Left renal cortex interstitium (tissue), 4 donors: Measurements from ENCODE around the gene INSL3. TPM values are rescaled to one million over a fixed set of nuclear protein-coding genes. Genes with fewer than 3 reads are reported as not detected.

Experiments
- DNase-seq, 4 donors: peaks; one replicate each; pipeline ENCODE4 v3.0.0-alpha.2; 2013; ENCODE audit warnings: low read depth in 4 of 4, low spot score in 2 of 4, missing footprints in 1 of 4
- polyA plus RNA-seq, 4 donors: library from polyadenylated mRNA; unstranded; fragments of 120-200 nt; gene quantifications; one replicate each; pipeline ENCODE4 v1.2.1, GENCODE V29; 2013; ENCODE audit not compliant: insufficient read length in 4 of 4

INSL3 gene, protein sequence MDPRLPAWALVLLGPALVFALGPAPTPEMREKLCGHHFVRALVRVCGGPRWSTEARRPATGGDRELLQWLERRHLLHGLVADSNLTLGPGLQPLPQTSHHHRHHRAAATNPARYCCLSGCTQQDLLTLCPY
- under 1 TPM; 0.19 to 0.55 (median 0.38) TPM for polyA plus RNA-seq

DNA sequence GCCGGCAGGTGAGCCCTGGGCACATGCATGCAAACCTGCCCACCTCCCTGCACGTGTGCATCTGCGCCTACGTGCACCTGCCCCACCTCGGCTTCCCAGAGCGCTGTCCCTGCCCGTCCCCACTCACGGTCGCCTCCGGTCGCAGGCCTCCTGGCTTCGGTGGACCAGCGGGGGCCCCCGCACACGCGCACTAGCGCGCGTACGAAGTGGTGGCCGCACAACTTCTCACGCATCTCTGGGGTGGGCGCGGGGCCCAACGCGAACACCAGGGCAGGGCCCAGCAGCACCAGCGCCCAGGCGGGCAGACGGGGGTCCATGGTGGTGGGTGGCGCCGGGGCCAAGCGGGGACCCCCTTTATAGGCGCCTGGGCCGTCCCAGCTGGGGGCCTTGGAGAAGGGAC lies at the start of gene INSL3:
Gene INSL3 (minus strand): TSS at position 330 of the 400 bp plus-strand sequence. CDS start 13 bp downstream, at position 317.
- no peak for DNase-seq

DNA sequence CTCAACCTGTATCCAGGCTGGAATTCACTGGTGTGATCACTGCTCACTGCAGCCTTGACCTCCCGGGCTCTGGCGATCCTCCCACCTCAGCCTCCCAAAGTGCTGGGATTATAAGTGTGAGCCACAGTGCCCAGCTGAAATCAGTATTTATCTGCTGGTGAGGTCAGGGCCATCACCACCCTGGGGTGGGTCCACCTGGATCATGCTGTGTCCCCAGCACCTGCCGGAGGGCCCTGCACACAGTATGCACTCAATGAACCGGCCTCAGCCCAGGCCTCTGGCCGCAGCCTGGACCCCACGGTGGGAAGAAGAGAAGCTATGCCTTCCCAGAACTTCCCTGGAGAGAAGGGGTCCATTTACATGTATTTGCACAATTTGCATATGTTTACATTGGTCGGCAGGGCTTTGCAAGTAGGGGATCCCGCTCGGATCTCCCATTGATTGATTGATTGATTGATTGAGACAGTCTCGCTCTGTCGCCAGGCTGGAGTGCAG lies 47.8 kb upstream of the INSL3 start:
- no peak for DNase-seq

- DNase-seq = no peak
Observed at GRCh38 chr19:17868669-17869068, 47.4 kb upstream of the INSL3 start.

DNA sequence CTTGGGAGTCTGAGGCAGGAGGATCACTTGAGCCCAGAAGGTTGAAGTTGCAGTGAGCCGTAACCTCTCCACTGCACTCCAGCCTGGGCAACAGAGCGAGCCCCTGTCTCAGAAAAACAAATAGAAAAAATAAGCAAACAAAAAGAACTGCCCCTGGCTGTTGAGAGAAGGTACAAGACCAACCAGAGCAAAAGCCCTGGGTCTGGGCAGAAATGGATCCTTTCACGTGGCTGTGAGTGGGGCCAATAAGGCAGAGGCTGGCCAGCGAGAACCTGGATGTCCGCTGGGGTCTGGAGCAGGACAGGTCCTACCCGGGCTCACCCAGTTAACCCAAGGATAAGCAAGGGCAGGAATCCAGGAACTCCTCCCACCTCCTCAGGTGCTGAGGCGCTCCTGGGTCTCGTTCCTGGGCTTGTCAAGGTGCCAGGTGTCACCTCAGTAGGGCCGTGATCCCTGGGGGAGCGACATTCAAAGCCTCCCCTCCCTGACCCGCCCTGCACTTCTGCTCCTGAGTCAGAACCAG lies 45.7 kb upstream of the INSL3 start:
- no peak for DNase-seq

DNA sequence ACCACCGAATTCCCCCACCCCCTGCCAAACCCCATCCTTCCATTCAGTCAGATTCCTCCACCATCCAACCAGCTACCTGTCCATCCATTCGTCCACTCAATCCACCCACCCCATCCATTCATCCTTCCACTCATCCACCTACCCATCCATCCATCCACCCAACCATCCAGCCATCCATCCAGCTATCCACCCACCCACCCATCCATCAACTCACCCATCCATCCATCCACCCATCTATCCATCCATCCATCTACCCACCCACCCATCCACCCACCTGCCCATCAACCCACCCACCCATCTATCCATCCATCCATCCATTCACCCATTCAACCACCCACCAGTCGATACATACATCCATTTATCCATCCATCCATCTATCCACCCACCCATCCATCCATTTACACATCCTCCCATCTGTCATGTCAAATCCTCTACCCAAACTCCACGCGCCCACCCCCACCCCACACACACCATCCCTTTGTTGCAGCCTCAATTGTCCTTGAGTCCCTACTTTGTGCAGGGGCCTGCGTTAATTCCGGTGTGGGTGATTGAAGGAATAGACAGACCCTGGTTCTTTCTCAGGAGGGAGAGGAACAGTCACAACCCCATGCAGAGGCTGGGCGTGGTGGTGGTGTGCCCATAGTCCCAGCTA lies 45.1 kb upstream of the INSL3 start:
- DNase-seq = no peak

DNA sequence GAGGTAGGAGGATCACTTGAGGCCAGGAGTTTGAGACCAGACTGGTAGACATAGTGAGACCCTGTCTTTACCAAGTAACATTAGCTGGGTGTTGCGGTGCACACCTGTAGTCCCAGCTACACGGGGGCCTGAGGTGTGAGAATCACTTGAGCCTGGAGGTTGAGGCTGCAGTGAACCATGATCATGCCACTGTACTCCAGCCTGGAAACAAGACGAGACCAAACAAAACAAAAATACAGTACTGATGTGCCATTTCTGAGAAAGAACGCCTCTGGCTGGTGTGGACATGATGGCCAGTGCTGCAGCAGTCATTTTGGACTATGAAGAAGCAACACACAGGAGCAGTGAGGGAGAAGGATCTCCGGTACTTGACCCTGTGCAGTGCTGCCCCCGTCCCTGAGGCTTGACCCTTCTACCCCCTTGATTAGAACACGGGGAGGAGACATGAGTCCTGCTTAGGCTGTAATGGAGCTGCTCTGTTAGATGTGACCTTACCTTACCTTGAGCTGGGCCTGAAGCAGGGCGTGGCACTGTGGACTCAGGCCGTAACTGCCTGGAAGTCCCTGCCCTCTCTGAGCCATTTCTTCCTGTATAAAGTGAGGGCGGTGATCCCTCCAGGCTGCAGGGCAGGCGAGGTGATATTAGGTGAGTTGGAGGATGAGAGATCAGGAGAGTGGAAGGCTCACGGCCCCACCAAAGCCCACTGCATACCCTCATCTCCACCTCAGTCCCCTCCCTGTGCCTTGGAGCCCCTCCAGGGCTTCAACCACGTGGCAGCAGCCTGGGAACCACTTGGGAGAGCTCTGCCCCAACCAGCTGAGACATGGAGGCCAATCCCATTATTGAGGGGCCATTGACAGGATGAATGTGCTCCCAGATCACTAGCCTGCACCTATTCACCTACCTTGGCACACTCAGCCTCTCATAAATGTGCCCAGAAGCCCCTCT lies 44.3 kb upstream of the INSL3 start:
- no peak for DNase-seq

GRCh38 chr19:17863520-17864182 lies 42.3 kb upstream of the INSL3 start:
- DNase-seq = no peak

DNA sequence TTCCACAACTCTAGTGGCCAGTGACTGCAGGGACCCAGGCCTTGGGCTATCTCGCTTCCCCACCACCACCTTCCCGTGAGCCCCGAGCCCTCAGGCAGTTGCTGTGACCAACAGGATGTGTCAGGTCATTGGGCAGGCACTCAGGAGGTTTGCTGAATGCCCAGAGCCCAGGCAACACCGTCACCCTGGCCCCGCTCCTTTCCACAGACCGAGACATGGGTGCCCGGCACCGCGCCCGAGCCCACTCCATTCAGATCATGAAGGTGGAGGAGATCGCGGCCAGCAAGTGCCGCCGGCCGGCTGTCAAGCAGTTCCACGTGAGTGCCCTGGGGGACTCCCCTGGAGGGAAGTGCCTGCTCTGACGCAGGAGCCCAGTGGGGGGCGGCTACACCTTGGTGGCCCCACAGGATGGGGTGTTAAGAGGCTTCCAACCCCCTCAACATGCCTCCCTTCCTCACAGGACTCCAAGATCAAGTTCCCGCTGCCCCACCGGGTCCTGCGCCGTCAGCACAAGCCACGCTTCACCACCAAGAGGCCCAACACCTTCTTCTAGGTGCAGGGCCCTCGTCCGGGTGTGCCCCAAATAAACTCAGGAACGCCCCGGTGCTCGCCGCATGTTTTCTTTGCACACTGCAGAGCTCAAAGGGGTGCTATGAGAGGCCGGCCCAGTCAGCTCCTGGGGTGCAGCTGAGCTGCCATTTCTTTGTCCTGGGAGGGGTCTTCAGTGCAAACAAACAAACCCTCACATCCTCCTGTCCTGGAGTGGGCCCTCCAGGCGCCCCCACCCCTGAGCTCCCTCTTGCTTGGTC lies 41.6 kb upstream of the INSL3 start:
- DNase-seq = no peak

DNA sequence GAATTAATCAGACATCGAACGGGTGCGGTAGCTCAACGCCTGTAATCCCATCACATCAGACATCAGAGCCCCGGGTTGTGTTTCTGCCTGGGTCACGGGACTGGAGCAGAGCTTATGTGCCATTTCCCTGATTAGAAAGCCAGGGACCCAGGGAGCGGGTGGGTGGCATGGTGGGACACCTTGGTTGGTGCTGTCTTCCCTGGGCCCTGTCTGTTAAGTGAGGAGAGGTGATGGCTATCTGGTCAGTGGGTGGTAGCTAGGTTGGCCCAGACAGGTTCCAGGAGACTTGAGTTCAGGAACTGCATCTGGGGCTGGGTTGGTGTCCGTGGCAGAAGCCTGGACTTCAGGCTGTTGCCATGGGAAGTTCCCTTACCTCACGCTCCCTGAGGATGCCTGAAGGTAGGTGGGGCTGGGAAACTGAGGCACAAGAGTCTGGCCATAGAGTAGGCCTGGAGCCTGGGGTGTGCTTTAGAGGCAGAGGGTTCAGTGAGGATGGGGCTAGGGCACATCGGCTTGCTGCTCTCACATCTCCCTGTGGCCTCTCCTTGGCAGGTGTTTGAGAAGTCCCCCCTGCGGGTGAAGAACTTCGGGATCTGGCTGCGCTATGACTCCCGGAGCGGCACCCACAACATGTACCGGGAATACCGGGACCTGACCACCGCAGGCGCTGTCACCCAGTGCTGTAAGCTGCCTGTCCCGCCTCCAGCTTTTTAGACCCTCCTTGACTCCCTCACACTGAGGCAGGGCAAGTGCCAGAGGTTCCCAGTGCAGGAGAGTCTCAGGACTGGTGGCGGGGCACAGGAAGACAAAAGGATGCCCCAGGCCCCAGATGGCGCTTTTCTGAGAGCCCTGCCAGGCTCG lies 40.5 kb upstream of the INSL3 start:
- no peak for DNase-seq

DNA sequence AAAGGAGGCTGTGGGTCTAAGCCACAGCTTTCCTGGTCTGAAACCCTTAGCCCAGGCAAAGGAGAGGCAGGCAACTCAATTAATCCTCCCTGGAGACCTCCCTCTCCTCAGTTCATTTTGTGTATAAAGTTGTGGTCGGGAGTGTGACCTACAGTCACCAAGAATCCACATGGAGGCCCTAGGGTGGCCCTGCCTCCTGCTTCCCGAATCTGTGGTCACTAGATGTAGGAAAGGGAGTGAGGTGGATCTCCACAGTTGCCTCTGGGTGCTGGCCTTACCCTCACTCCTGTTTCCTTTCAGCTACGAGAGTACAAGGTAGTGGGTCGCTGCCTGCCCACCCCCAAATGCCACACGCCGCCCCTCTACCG lies 39.7 kb upstream of the INSL3 start:
- no peak for DNase-seq

DNA sequence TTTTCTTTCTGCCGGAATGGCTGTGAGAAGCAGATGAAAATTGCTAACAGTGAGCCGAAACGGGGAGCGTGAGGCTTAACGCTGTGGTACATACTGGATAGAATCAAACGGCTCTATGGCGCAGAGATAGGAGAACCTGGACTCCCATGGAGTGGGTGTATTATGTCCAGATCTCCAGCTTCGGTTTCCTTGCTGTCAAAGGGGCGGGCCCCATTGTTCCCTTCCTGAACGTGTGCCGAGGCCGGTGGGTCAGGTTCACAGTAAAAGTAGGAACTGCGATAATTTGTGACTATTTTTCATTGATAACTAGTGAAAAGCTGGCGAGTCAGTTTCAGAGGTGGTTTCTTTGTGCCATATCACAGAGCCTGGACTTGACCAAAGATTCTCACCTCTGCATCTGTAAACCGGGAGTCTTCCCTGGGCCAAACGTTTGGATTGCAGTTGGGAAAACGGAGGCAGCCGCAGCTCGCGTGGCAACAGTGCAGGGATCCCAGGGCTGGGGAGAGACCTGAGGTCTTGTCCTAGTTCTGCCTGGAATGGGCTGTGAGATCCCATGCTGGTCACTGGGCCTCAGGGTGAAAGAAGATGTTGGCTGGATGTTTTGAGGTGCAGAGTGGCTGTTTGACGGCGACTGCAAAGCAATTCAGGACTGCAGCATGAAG lies 39.1 kb upstream of the INSL3 start:
- DNase-seq = no peak

GRCh38 chr19:17859533-17860330 lies 38.4 kb upstream of the INSL3 start, which contains the start of gene RPL18A:
Gene RPL18A (plus strand): TSS chr19:17859910. CDS start chr19:17859957, 47 bp downstream.
- DNase-seq = peak; percentile 95 to 99 (median 97)

GRCh38 chr19:17855280-17856152 lies 34.2 kb upstream of the INSL3 start:
- DNase-seq = peak in 2 of 4 donors; percentile 50 to 60

DNA sequence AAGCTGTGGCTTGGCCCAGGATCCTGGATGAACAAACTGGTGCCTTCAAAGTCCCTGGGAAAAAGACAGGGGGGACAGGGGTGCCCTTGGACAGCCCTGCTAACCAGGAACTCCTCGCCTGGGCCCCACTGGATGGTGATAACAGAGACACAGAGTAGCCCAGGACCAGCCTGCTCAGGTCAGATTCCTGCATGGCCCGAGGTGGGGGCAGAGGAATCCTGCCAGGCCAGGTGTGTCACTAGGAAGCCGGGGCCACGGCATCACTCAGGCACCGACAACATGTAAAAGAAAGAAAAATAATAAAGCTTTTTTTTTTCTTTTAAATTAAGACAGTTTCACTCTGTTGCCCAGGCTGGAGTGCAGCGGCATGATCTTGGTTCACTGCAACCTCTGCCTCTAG lies 32.7 kb upstream of the INSL3 start:
- DNase-seq = no peak

DNA sequence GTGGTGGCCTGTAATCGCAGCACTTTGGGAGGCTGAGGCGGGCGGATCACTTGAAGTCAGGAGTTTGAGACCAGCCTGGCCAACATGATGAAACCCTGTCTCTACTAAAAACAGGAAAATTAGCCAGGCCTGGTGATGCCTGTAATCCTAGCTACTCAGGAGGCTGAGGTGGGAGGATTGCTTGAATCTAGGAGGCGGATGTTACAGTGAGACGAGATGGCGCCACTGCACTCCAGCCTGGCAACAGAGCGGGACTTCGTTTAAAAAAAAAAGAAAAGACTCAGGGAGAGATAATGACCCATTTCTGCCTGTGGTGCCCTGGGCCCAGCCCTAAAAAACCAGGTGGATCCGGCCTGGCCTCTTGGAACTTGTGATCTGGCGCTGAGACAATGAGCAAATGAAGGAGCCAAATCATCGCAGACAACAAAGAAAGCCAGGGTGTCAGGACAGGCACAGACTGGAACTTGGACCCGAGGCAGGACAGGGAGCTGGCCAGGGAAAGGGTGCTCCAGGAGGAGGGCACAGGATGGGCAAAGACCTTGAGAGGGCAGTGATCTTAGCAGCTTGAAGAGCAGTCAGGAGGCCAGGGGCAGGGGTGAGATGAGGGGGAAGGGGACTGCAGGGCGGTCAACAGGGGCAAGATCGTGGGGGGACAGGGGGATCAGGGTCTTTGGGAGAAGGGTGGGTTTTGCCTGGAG lies 27.4 kb upstream of the INSL3 start:
- no peak for DNase-seq
